OCI-LY3 (cell line): ENCODE data around the gene UNC5A.

Source experiments
- H2AFZ ChIP-seq: fragments of 200-600, 300-600 bp; shearing (Covaris generic); 2 replicates; pipeline ENCODE4 v1.6.0; 2014; ENCODE audit warnings: antibody characterized with exemption, low read depth, low read length
- H3K27ac ChIP-seq: fragments of 200-600, 300-600 bp; sonication (generic); 2 replicates; pipeline ENCODE4 v1.5.1; 2014; ENCODE audit warnings: mild to moderate bottlenecking, low read length, moderate library complexity, mixed read lengths
- H3K27me3 ChIP-seq: fragments of 200-600, 300-600 bp; sonication (generic); 2 replicates; pipeline ENCODE4 v1.6.1; 2014; ENCODE audit warnings: low read depth, low read length, mixed read lengths
- H3K36me3 ChIP-seq: fragments of 200-600, 300-600 bp; sonication (generic); replicated peaks from 2 replicates; pipeline ENCODE3; 2014; ENCODE audit warnings: low read depth, low read length, mixed read lengths
- H3K4me1 ChIP-seq: fragments of 300-600, 200-600 bp; sonication (generic); 2 replicates; pipeline ENCODE4 v1.6.1; 2014; ENCODE audit warnings: low read length, mixed read lengths
- H3K4me2 ChIP-seq: fragments of 200-600, 300-600 bp; sonication (generic); 2 replicates; pipeline ENCODE4 v1.6.1; 2014; ENCODE audit warnings: low read length, mixed read lengths
- H3K4me3 ChIP-seq: fragments of 300-600, 200-600 bp; sonication (generic); 2 replicates; pipeline ENCODE4 v1.5.1; 2014; ENCODE audit warnings: antibody characterized with exemption, mild to moderate bottlenecking, low read length, moderate library complexity
- H3K79me2 ChIP-seq: fragments of 300-600, 200-600 bp; shearing (Covaris generic); 2 replicates; pipeline ENCODE4 v1.6.1; 2014; ENCODE audit warnings: mild to moderate bottlenecking, low read length, mixed read lengths
- H3K9ac ChIP-seq: fragments of 300-600, 200-600 bp; shearing (Covaris generic); 2 replicates; pipeline ENCODE4 v1.6.0; 2014; ENCODE audit warnings: mild to moderate bottlenecking, low read length, moderate library complexity
- H3K9me3 ChIP-seq: fragments of 200-600, 300-600 bp; shearing (Covaris generic); 2 replicates; pipeline ENCODE4 v1.6.1; 2014; ENCODE audit warnings: low read length, mixed read lengths; ENCODE audit not compliant: insufficient read depth
- H4K20me1 ChIP-seq: fragments of 200-600, 300-600 bp; sonication (generic); 2 replicates; pipeline ENCODE4 v1.6.1; 2016; ENCODE audit warnings: low read length, mixed read lengths; ENCODE audit not compliant: insufficient read depth
- EZH2phosphoT487 ChIP-seq: fragments of 200-600 bp; shearing (Covaris generic); IDR thresholded peaks from 2 replicates; pipeline ENCODE4 v1.6.1; 2018; ENCODE audit warnings: antibody characterized with exemption, mixed run types, low read depth
- TF ChIP-seq, protein P1 (sequence below): fragments of 200-600, 300-600 bp; sonication (generic); IDR thresholded peaks from 2 replicates; pipeline ENCODE4 v1.5.1; 2014; ENCODE audit warnings: antibody characterized with exemption, low read length, low read depth

Gene UNC5A

DNA sequence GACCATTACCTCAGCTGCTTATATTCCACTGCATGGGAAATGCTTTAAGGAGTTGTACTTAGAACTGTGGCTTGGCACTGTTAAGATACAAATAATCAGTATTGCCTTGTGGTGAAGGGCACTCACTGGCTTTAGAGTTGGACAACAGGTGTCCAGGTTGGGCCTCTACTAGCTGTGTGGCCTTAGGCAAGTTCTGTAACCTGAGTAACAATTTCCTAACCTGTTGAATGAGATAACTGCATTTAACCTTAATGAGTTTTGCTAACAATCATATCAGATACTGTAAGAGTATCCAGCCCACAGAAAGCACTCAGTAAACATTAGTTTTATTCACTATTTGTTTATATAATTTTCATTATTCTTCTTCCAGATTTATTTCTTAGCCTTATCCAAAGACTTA, 106.0 kb downstream of the UNC5A start:
- H3K4me3 ChIP-seq, result no peak overlapping the region
- H3K27me3 ChIP-seq, result no peaks in the 10 kb centered on the region
- H3K9ac ChIP-seq, result no peak overlapping the region
- no peaks in the 10 kb centered on the region for H3K4me1 ChIP-seq
- TF ChIP-seq, protein P1, sequence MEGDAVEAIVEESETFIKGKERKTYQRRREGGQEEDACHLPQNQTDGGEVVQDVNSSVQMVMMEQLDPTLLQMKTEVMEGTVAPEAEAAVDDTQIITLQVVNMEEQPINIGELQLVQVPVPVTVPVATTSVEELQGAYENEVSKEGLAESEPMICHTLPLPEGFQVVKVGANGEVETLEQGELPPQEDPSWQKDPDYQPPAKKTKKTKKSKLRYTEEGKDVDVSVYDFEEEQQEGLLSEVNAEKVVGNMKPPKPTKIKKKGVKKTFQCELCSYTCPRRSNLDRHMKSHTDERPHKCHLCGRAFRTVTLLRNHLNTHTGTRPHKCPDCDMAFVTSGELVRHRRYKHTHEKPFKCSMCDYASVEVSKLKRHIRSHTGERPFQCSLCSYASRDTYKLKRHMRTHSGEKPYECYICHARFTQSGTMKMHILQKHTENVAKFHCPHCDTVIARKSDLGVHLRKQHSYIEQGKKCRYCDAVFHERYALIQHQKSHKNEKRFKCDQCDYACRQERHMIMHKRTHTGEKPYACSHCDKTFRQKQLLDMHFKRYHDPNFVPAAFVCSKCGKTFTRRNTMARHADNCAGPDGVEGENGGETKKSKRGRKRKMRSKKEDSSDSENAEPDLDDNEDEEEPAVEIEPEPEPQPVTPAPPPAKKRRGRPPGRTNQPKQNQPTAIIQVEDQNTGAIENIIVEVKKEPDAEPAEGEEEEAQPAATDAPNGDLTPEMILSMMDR, result no peak
- no peak for TF ChIP-seq EZH2phosphoT487
- no peak overlapping the region for H3K4me2 ChIP-seq
- peaks cover 13% of the 10 kb centered on the region for H3K36me3 ChIP-seq
- H3K27ac ChIP-seq, result no peak overlapping the region
- H3K9me3 ChIP-seq, result no peaks in the 10 kb centered on the region
- H3K79me2 ChIP-seq, result peaks cover 9% of the 10 kb centered on the region; the same call in 1 of the 2 replicates
- peaks cover 11% of the 10 kb centered on the region; the same call in 1 of the 2 replicates for H4K20me1 ChIP-seq
- H2AFZ ChIP-seq, result no peak overlapping the region

DNA sequence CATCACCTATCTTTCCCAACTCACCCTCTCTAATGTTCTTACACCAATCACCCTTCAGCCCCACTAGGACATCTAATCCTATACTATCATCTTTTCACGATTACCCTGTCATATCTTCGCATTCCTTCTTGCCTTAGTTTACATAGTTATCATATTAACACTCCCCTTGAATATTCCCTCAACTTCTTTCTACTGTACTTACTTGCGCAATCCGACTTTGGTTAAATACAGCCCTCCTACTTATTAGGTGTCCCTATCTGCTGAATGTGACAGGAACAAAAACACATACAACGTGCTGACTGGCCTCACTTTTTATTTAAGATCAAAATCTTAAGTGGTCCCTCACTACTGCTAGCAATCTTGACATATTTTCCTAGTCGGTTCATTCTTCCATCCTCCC, 108.3 kb downstream of the UNC5A start:
- peaks cover 3% of the 10 kb centered on the region; the same call in 1 of the 2 replicates for H3K79me2 ChIP-seq
- peaks cover 6% of the 10 kb centered on the region for H3K36me3 ChIP-seq
- H3K4me1 ChIP-seq, result no peaks in the 10 kb centered on the region
- H3K4me2 ChIP-seq, result no peak overlapping the region
- no peak overlapping the region for H2AFZ ChIP-seq
- no peak overlapping the region for H3K9ac ChIP-seq
- H3K27me3 ChIP-seq, result no peaks in the 10 kb centered on the region
- no peaks in the 10 kb centered on the region for H3K9me3 ChIP-seq
- peaks cover 6% of the 10 kb centered on the region; the same call in 1 of the 2 replicates for H4K20me1 ChIP-seq
- no peak overlapping the region for H3K4me3 ChIP-seq
- no peak overlapping the region for H3K27ac ChIP-seq
- TF ChIP-seq, protein P1, result no peak
- TF ChIP-seq EZH2phosphoT487, result no peak

DNA sequence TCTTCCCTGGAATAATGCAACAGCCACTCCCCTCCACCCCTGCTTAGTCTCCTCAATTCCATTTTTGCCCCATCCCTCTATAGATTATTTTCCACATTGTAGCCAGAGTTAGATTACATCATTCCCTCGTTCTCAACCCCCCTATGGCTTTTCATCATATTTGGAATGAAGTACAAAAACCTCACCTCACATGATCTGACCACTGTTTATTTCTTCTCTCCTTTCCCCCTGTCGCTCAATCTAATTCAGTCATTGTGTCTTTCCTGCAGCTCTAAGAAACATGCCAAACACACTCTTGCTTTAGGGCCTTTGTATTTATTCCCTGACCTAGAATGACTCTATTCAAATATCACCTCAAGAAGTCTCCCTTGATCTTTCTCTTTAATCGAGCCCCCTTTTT, 111.4 kb downstream of the UNC5A start:
- H3K9me3 ChIP-seq, result no peaks in the 10 kb centered on the region
- TF ChIP-seq EZH2phosphoT487, result no peak
- TF ChIP-seq, protein P1, result no peak
- peaks cover 3% of the 10 kb centered on the region for H3K36me3 ChIP-seq
- H3K4me1 ChIP-seq, result no peaks in the 10 kb centered on the region
- no peaks in the 10 kb centered on the region for H3K27me3 ChIP-seq
- H3K4me3 ChIP-seq, result no peak overlapping the region
- H3K79me2 ChIP-seq, result peaks cover 2% of the 10 kb centered on the region
- no peak overlapping the region for H3K27ac ChIP-seq
- no peak overlapping the region for H3K4me2 ChIP-seq
- H3K9ac ChIP-seq, result no peak overlapping the region
- no peak overlapping the region for H2AFZ ChIP-seq
- H4K20me1 ChIP-seq, result 0 out of 2 replicates have a peak, but pooled peaks cover 5% of the 10 kb centered on the region

DNA sequence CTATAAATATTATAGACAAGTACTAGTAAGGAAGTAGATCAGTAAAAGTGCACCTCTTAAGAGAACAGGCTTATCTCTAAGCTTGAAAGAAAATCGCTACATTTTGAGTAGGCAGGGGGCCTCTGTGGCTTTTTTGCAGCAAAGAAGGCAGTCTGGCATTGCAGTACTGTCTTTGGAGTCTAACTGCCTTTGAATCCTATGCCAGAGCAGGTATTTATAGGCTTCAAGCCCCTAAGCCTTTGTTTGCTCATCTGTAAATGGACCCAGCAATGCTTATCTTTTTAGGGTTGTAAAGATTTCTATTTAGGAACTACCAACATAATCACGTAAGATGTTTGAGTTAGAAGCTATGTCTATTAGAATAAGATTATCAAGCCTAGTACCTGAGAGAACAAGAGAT, 112.5 kb downstream of the UNC5A start:
- Histone ChIP-seq H3K9ac (no peak overlapping the region), H3K27ac (no peak overlapping the region), H3K9me3 (no peaks in the 10 kb centered on the region), H3K27me3 (no peaks in the 10 kb centered on the region), H3K36me3 (peaks cover 3% of the 10 kb centered on the region), H4K20me1 (0 out of 2 replicates have a peak, but pooled peaks cover 5% of the 10 kb centered on the region), H3K4me1 (no peaks in the 10 kb centered on the region), H3K4me3 (no peak overlapping the region), H2AFZ (no peak overlapping the region), H3K4me2 (no peak overlapping the region), H3K79me2 (peaks cover 2% of the 10 kb centered on the region)
- no peak for TF ChIP-seq EZH2phosphoT487
